ES-I3 (cell line): ENCODE results near the gene URI1.
"Not testable (repeated sequence)": the region's sequence is repeated elsewhere in the genome, so short reads cannot be mapped to it uniquely, and the experiment has no call there.

ENCODE experiments used
- H3K36me3 ChIP-seq: 2 replicates; pipeline ENCODE4 v1.6.1; 2013; ENCODE audit warnings: mild to moderate bottlenecking, low read length, control low read depth, moderate library complexity; ENCODE audit not compliant: insufficient read depth
- H3K4me1 ChIP-seq: 2 replicates; pipeline ENCODE4 v1.6.1; 2013; ENCODE audit warnings: mild to moderate bottlenecking, control low read depth, low read length; ENCODE audit not compliant: insufficient read depth
- H3K9ac ChIP-seq: 2 replicates; pipeline ENCODE4 v1.6.1; 2013; ENCODE audit warnings: low read depth, mild to moderate bottlenecking, low read length, moderate library complexity
- H3K9me3 ChIP-seq: 2 replicates; pipeline ENCODE4 v1.6.1; 2013; ENCODE audit warnings: mild to moderate bottlenecking, low read length, moderate library complexity; ENCODE audit not compliant: control insufficient read depth, insufficient read depth

The URI1 gene

GRCh38 chr19:29948759-29949470 lies 6.9 kb downstream of the URI1 start:
- H3K9me3 ChIP-seq, H3K4me1 ChIP-seq, H3K36me3 ChIP-seq, H3K9ac ChIP-seq: not testable (repeated sequence)

- Histone ChIP-seq H3K9me3 (no peaks in the 10 kb centered on the region), H3K36me3 (no peaks in the 10 kb centered on the region), H3K9ac (no peak overlapping the region), H3K4me1 (no peaks in the 10 kb centered on the region)
Observed at GRCh38 chr19:29952177-29952576, 10.1 kb downstream of the URI1 start.

GRCh38 chr19:29952646-29953045 lies 10.6 kb downstream of the URI1 start:
- Histone ChIP-seq H3K9me3 (no peaks in the 10 kb centered on the region), H3K36me3 (no peaks in the 10 kb centered on the region), H3K4me1 (no peaks in the 10 kb centered on the region), H3K9ac (no peak overlapping the region)

GRCh38 chr19:29953352-29954247 lies 11.6 kb downstream of the URI1 start:
- H3K9me3 ChIP-seq, result no peaks in the 10 kb centered on the region
- no peaks in the 10 kb centered on the region for H3K4me1 ChIP-seq
- H3K9ac ChIP-seq, result no peak overlapping the region
- H3K36me3 ChIP-seq, result no peaks in the 10 kb centered on the region

- no peaks in the 10 kb centered on the region for H3K36me3 ChIP-seq
- H3K4me1 ChIP-seq, result no peaks in the 10 kb centered on the region
- no peak overlapping the region for H3K9ac ChIP-seq
- no peaks in the 10 kb centered on the region for H3K9me3 ChIP-seq
Observed at GRCh38 chr19:29956855-29957254, 14.8 kb downstream of the URI1 start.

- Histone ChIP-seq H3K4me1 (no peaks in the 10 kb centered on the region), H3K9ac (no peak overlapping the region), H3K36me3 (no peaks in the 10 kb centered on the region), H3K9me3 (no peaks in the 10 kb centered on the region)
Observed at GRCh38 chr19:29961311-29961710, 19.3 kb downstream of the URI1 start.

- Histone ChIP-seq H3K36me3 (no peaks in the 10 kb centered on the region), H3K4me1 (no peaks in the 10 kb centered on the region), H3K9me3 (no peaks in the 10 kb centered on the region), H3K9ac (no peak overlapping the region)
Observed at GRCh38 chr19:29962793-29963192, 20.8 kb downstream of the URI1 start.

- no peaks in the 10 kb centered on the region for H3K36me3 ChIP-seq
- no peaks in the 10 kb centered on the region for H3K4me1 ChIP-seq
- no peak overlapping the region for H3K9ac ChIP-seq
- H3K9me3 ChIP-seq, result no peaks in the 10 kb centered on the region
Observed at GRCh38 chr19:29963576-29963975, 21.5 kb downstream of the URI1 start.

- no peaks in the 10 kb centered on the region for H3K36me3 ChIP-seq
- no peak overlapping the region for H3K9ac ChIP-seq
- no peaks in the 10 kb centered on the region for H3K4me1 ChIP-seq
Observed at GRCh38 chr19:29964171-29964570, 22.1 kb downstream of the URI1 start.

GRCh38 chr19:29965492-29965891 lies 23.5 kb downstream of the URI1 start:
- H3K9me3 ChIP-seq, result no peaks in the 10 kb centered on the region
- H3K36me3 ChIP-seq, result no peaks in the 10 kb centered on the region
- no peak overlapping the region for H3K9ac ChIP-seq
- no peaks in the 10 kb centered on the region for H3K4me1 ChIP-seq

More at GRCh38 chr19:29964171-29964570, 22.1 kb downstream of the URI1 start:
- no peaks in the 10 kb centered on the region for H3K9me3 ChIP-seq

- H3K36me3 ChIP-seq, H3K9me3 ChIP-seq, H3K9ac ChIP-seq, H3K4me1 ChIP-seq: not testable (repeated sequence)
Observed at GRCh38 chr19:29966142-29966541, 24.1 kb downstream of the URI1 start.

GRCh38 chr19:29966588-29967249 lies 24.7 kb downstream of the URI1 start:
- Histone ChIP-seq H3K4me1 (no peaks in the 10 kb centered on the region), H3K9ac (no peak overlapping the region), H3K9me3 (no peaks in the 10 kb centered on the region), H3K36me3 (no peaks in the 10 kb centered on the region)

- Histone ChIP-seq H3K36me3 (no peaks in the 10 kb centered on the region), H3K9ac (no peak overlapping the region), H3K9me3 (no peaks in the 10 kb centered on the region), H3K4me1 (no peaks in the 10 kb centered on the region)
Observed at GRCh38 chr19:29967623-29968022, 25.6 kb downstream of the URI1 start.

GRCh38 chr19:29969891-29970290 lies 27.9 kb downstream of the URI1 start:
- H3K4me1 ChIP-seq, result no peaks in the 10 kb centered on the region
- H3K36me3 ChIP-seq, result no peaks in the 10 kb centered on the region
- no peaks in the 10 kb centered on the region for H3K9me3 ChIP-seq
- H3K9ac ChIP-seq, result no peak overlapping the region
